Stimulated activated CD4-positive, alpha-beta T cell treated with anti-CD3 and anti-CD28 coated beads, Interleukin-1b, Interleukin-23, amount 100 ng/mL, for 48 hours (primary cell): ENCODE measurements around the gene LINGO1.

Experiments used
- DNase-seq: peaks from one replicate; pipeline ENCODE4 v3.0.0-alpha.2; 2020

Gene LINGO1

GRCh38 chr15:77656294-77656693 lies 23.6 kb upstream of the LINGO1 start:
- DNase-seq = no peak

- no peak for DNase-seq
Measured at GRCh38 chr15:77654975-77655374, 22.3 kb upstream of the LINGO1 start.

- DNase-seq = no peak
Measured at GRCh38 chr15:77653832-77654480, 21.2 kb upstream of the LINGO1 start.

- peak; percentile 15 for DNase-seq
Measured at GRCh38 chr15:77650265-77650664, 17.6 kb upstream of the LINGO1 start.

- no peak for DNase-seq
Measured at GRCh38 chr15:77649610-77650009, 16.9 kb upstream of the LINGO1 start.

- DNase-seq = no peak
Measured at GRCh38 chr15:77649017-77649416, 16.3 kb upstream of the LINGO1 start.

GRCh38 chr15:77647961-77648360 lies 15.2 kb upstream of the LINGO1 start:
- DNase-seq = no peak

- DNase-seq = no peak
Measured at GRCh38 chr15:77646104-77646694, 13.5 kb upstream of the LINGO1 start.

GRCh38 chr15:77645602-77646001 lies 12.9 kb upstream of the LINGO1 start:
- DNase-seq = no peak

- DNase-seq = no peak
Measured at GRCh38 chr15:77644543-77645247, 12.0 kb upstream of the LINGO1 start.

- DNase-seq = no peak
Measured at GRCh38 chr15:77643764-77644163, 11.1 kb upstream of the LINGO1 start.

- DNase-seq = no peak
Measured at GRCh38 chr15:77642793-77643430, 10.2 kb upstream of the LINGO1 start.

GRCh38 chr15:77641999-77642398 lies 9.3 kb upstream of the LINGO1 start:
- DNase-seq = no peak

- DNase-seq = no peak
Measured at GRCh38 chr15:77640615-77641014, 7.9 kb upstream of the LINGO1 start.

- no peak for DNase-seq
Measured at GRCh38 chr15:77639431-77639830, 6.7 kb upstream of the LINGO1 start.

- no peak for DNase-seq
Measured at GRCh38 chr15:77637851-77638692, 5.4 kb upstream of the LINGO1 start.

GRCh38 chr15:77636209-77636608 lies 3.5 kb upstream of the LINGO1 start:
- DNase-seq = no peak

- peak; percentile 70 for DNase-seq
Measured at GRCh38 chr15:77634266-77634962, 1.7 kb upstream of the LINGO1 start.

- no peak for DNase-seq
Measured at GRCh38 chr15:77633913-77634265, 1.2 kb upstream of the LINGO1 start.

- peak; percentile 67 for DNase-seq
Measured at GRCh38 chr15:77633134-77633912, 611 bp upstream of the LINGO1 start.

GRCh38 chr15:77631745-77632533 lies 773 bp downstream of the LINGO1 start:
- no peak for DNase-seq
